Fibroblast of lung (primary cell): Measurements from ENCODE around the gene MAML3. TPM values are rescaled to one million over a fixed set of nuclear protein-coding genes. Genes with fewer than 3 reads are reported as not detected.

ENCODE experiments used
- DNase-seq, 2 donors: peaks; one replicate each; pipeline versions ENCODE4 v3.0.0 to v3.0.0-alpha.2; 2010; ENCODE audit warnings: low read depth in 2 of 2
- H2AFZ ChIP-seq: 2 replicates; pipeline ENCODE4 v1.5.1; 2012; ENCODE audit warnings: low read length, control low read depth, inconsistent platforms
- H3K27ac ChIP-seq: 2 replicates; pipeline ENCODE4 v1.5.1; 2011; ENCODE audit warnings: low read length, control low read depth; ENCODE audit not compliant: insufficient read depth
- H3K27me3 ChIP-seq: 2 replicates; pipeline ENCODE4 v1.5.1; 2011; ENCODE audit warnings: mild to moderate bottlenecking, low read length; ENCODE audit not compliant: control insufficient read depth, insufficient read depth
- H3K36me3 ChIP-seq: 2 replicates; pipeline ENCODE4 v1.5.1; 2011; ENCODE audit warnings: low read length; ENCODE audit not compliant: control insufficient read depth, insufficient read depth
- H3K4me1 ChIP-seq: 2 replicates; pipeline ENCODE4 v1.5.1; 2011; ENCODE audit warnings: low read length; ENCODE audit not compliant: control insufficient read depth, insufficient read depth; ENCODE audit errors: extremely low read depth
- H3K4me2 ChIP-seq: 2 replicates; pipeline ENCODE4 v1.5.1; 2011; ENCODE audit warnings: low read length, control low read depth; ENCODE audit not compliant: insufficient read depth; ENCODE audit errors: extremely low read depth
- H3K4me3 ChIP-seq, 4 experiments: fragments of 200-600 bp in 1 of 4; sonication (generic) in 1 of 4; replicated peaks in 1 of 4; 2 replicates each; pipeline ENCODE4 v1.5.1; 2011 to 2016; ENCODE audit warnings: low read length in 4 of 4, low read depth in 3 of 4, mild to moderate bottlenecking in 3 of 4, control low read depth in 2 of 4, inconsistent platforms in 1 of 4, mixed read lengths in 1 of 4; ENCODE audit not compliant: insufficient read depth in 1 of 4; ENCODE audit errors: control extremely low read depth in 1 of 4
- H3K79me2 ChIP-seq: 2 replicates; pipeline ENCODE4 v1.5.1; 2012; ENCODE audit warnings: mild to moderate bottlenecking, low read length, inconsistent platforms; ENCODE audit not compliant: control insufficient read depth, insufficient read depth
- H3K9ac ChIP-seq: 2 replicates; pipeline ENCODE4 v1.5.1; 2011; ENCODE audit warnings: mild to moderate bottlenecking, low read length, control low read depth; ENCODE audit not compliant: insufficient read depth
- H3K9me3 ChIP-seq: 2 replicates; pipeline ENCODE4 v1.5.1; 2012; ENCODE audit warnings: low read depth, low read length; ENCODE audit not compliant: control insufficient read depth, insufficient read depth
- H4K20me1 ChIP-seq: 2 replicates; pipeline ENCODE4 v1.5.1; 2011; ENCODE audit warnings: low read length; ENCODE audit not compliant: control insufficient read depth, insufficient read depth; ENCODE audit errors: extremely low read depth
- CTCF ChIP-seq, 2 donors: IDR thresholded peaks in 1 of 2; conservative IDR thresholded peaks in 1 of 2; 1 replicate in 1 of 2; 2 replicates in 1 of 2; pipeline ENCODE4 v1.5.1; 2011 to 2012; ENCODE audit warnings: low read length in 2 of 2, control low read depth in 1 of 2, inconsistent platforms in 1 of 2, low read depth in 1 of 2, mild to moderate bottlenecking in 1 of 2
- EZH2 ChIP-seq: IDR thresholded peaks from 2 replicates; pipeline ENCODE4 v1.5.1; 2012; ENCODE audit warnings: low read length, control low read depth, mild to moderate bottlenecking; ENCODE audit errors: missing control alignments
- polyA plus RNA-seq, 2 donors: library from polyadenylated mRNA; depleted of rRNA in 1 of 2; stranded (reverse) in 1 of 2; unstranded in 1 of 2; fragments of >200 nt; gene quantifications; 2 replicates each; pipeline ENCODE4 v1.2.1, GENCODE V29; 2011 to 2012; ENCODE audit warnings: missing spikeins in 1 of 2
- total RNA-seq: library from RNA; depleted of rRNA; stranded (reverse); fragments of >200 nt; gene quantifications from 2 replicates; pipeline ENCODE4 v1.2.1, GENCODE V29; 2014

The MAML3 gene
- total and polyA plus RNA-seq, 2 donors (not counting 1 experiment from before 2014, with no cell fraction given) = 2.0 to 2.8 TPM

- H3K9ac ChIP-seq = no peak overlapping the region
- H2AFZ ChIP-seq = no peak overlapping the region
- no peaks in the 10 kb centered on the region for H3K27me3 ChIP-seq
- no peaks in the 10 kb centered on the region for H3K79me2 ChIP-seq
- H4K20me1 ChIP-seq = no peaks in the 10 kb centered on the region
- TF ChIP-seq EZH2 (no peak), CTCF (conservative IDR thresholded peaks at IDR 0.05 in 1 of 2, IDR thresholded peaks at IDR 0.05 in 1 of 2; ENCODE audit: low read depth in 1 of 2, low read length in 2 of 2) (no peak)
- no peak for DNase-seq
- H3K4me2 ChIP-seq = no peak overlapping the region
- no peaks in the 10 kb centered on the region for H3K4me1 ChIP-seq
- no peak overlapping the region for H3K27ac ChIP-seq
- no peaks in the 10 kb centered on the region for H3K9me3 ChIP-seq
- no peaks in the 10 kb centered on the region for H3K36me3 ChIP-seq
- H3K4me3 ChIP-seq = no peak overlapping the region
Observed at GRCh38 chr4:139963708-139964107, 190.3 kb downstream of the MAML3 start.

GRCh38 chr4:139962130-139962684, 191.8 kb downstream of the MAML3 start:
- TF ChIP-seq CTCF (conservative IDR thresholded peaks at IDR 0.05 in 1 of 2, IDR thresholded peaks at IDR 0.05 in 1 of 2; ENCODE audit: low read depth in 1 of 2, low read length in 2 of 2) = no peak
- no peak for TF ChIP-seq EZH2
- Histone ChIP-seq H3K4me1 (no peaks in the 10 kb centered on the region), H3K9me3 (no peaks in the 10 kb centered on the region), H3K4me3 (no peak overlapping the region), H2AFZ (no peak overlapping the region), H3K36me3 (no peaks in the 10 kb centered on the region), H4K20me1 (no peaks in the 10 kb centered on the region), H3K27ac (no peak overlapping the region), H3K79me2 (no peaks in the 10 kb centered on the region), H3K4me2 (no peak overlapping the region), H3K9ac (no peak overlapping the region), H3K27me3 (no peaks in the 10 kb centered on the region)
- DNase-seq = no peak

- Histone ChIP-seq H3K27me3 (no peaks in the 10 kb centered on the region), H3K4me1 (no peaks in the 10 kb centered on the region), H3K36me3 (no peaks in the 10 kb centered on the region), H3K27ac (no peak overlapping the region), H3K4me2 (no peak overlapping the region), H3K9me3 (no peaks in the 10 kb centered on the region), H3K4me3 (no peak overlapping the region), H3K79me2 (no peaks in the 10 kb centered on the region), H3K9ac (no peak overlapping the region), H4K20me1 (no peaks in the 10 kb centered on the region), H2AFZ (no peak overlapping the region)
- DNase-seq = no peak
- no peak for TF ChIP-seq CTCF (conservative IDR thresholded peaks at IDR 0.05 in 1 of 2, IDR thresholded peaks at IDR 0.05 in 1 of 2; ENCODE audit: low read depth in 1 of 2, low read length in 2 of 2)
- no peak for TF ChIP-seq EZH2
Observed at GRCh38 chr4:139961344-139961946, 192.5 kb downstream of the MAML3 start.
